Measurements from ENCODE around the gene UVRAG. TPM values are rescaled to one million over a fixed set of nuclear protein-coding genes. Genes with fewer than 3 reads are reported as not detected.

Gene UVRAG
- total RNA-seq, 1 donor from 2014 or later: 20.7 TPM

DNA sequence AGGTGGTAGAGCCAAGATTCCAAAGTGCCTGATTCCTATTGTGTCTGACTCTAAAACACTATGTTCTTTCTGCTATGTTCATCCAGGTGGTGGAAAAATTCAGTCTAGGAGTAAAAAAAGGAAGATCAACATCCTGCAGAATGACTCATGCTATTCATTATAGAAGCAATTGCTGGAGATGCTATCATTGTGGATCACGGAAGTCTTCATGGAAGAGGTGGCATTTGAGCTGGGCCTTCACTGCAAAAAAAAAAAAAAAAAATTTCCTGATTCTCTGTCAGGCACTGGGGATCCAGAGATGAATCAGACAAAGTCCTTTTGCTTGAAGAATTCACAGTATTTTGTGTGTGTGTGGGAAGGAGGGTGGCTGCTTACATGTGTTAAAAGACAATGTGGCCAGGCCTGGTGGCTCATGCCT lies 1.4 kb upstream of the UVRAG start:
- Mint-ChIP-seq H3K4me3 (peak overlapping the region; percentile 95), H3K27ac (peak overlapping the region; percentile 95), H3K4me1 (ENCODE audit: unreplicated experiment) (peaks cover 12% of the 10 kb centered on the region), H3K27me3 (no peaks in the 10 kb centered on the region), H3K9me3 (no peaks in the 10 kb centered on the region), H3K36me3 (no peaks in the 10 kb centered on the region)
- TF ChIP-seq CTCF (conservative IDR thresholded peaks at IDR 0.05): no peak
- no peak for DNase-seq (ENCODE audit: extremely low spot score, unreplicated experiment)

DNA sequence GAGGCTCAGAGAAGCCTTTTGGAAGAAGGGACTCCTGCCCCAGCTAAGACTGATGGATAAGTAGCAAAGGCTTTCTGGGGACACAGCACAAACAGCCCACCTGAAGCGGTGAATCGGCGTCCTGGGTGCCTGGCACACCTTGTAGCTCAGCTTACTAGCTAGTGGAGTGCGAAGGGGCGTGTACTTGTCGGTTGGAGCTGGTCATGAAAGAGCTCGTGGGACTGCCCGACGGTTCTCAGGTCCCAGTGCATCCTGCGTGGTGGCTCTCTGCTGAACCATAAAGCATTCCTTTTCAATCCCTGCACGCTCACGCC lies 690 bp upstream of the UVRAG start:
- no peak for DNase-seq (ENCODE audit: extremely low spot score, unreplicated experiment)
- no peaks in the 10 kb centered on the region for H3K27me3 Mint-ChIP-seq
- peaks cover 16% of the 10 kb centered on the region for H3K4me1 Mint-ChIP-seq (ENCODE audit: unreplicated experiment)
- H3K27ac Mint-ChIP-seq: peak overlapping the region; percentile 95
- no peaks in the 10 kb centered on the region for H3K36me3 Mint-ChIP-seq
- H3K4me3 Mint-ChIP-seq: peak overlapping the region; percentile 95
- no peak for TF ChIP-seq CTCF (conservative IDR thresholded peaks at IDR 0.05)
- H3K9me3 Mint-ChIP-seq: no peaks in the 10 kb centered on the region

DNA sequence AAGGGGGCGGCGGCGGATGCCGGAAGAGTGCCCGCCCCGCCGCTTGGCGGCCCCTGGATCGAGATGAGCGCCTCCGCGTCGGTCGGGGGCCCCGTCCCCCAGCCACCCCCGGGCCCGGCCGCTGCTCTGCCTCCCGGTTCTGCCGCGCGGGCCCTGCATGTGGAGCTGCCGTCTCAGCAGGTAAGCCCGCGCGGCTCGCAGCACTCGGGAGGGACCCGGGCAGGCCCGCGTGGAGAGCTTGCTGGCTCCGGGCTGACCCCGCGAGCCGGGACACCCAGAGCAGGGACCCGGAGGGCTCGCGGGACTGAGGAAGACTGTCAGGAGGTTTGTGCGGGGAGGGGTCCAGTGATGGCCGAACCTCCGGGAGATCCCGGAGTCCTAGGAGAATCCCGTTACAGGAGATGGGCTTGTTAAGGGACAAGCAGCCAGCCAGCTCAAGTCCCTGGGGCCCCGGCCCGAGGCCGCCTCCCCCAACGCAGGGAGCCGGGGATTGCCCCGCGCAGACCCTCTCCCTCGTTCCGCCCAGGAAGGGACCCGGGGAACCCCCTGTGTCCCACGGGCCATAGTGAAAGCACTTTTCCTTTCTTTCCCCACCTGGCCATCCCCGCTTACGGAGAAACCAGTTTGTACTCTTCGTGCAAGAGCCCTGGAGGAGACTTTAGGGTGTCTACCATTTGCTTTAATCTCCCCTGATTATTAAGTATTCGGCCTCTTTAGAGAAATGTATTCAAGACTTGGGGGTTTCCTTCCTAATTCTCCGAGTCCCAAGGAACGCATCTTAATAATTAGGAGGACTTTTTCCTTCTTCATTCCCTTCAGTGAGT lies 547 bp downstream of the UVRAG start:
- Mint-ChIP-seq H3K4me1 (ENCODE audit: unreplicated experiment) (peaks cover 16% of the 10 kb centered on the region), H3K27ac (peak overlapping the region; percentile 95), H3K27me3 (no peaks in the 10 kb centered on the region), H3K9me3 (no peaks in the 10 kb centered on the region), H3K36me3 (no peaks in the 10 kb centered on the region), H3K4me3 (peak overlapping the region; percentile 95)
- no peak for TF ChIP-seq CTCF (conservative IDR thresholded peaks at IDR 0.05)
- DNase-seq (ENCODE audit: extremely low spot score, unreplicated experiment): no peak

- Mint-ChIP-seq H3K36me3 (peaks cover 3% of the 10 kb centered on the region), H3K4me1 (ENCODE audit: unreplicated experiment) (peaks cover 16% of the 10 kb centered on the region), H3K4me3 (no peak overlapping the region), H3K27me3 (no peaks in the 10 kb centered on the region), H3K9me3 (no peaks in the 10 kb centered on the region), H3K27ac (no peak overlapping the region)
- no peak for TF ChIP-seq CTCF (conservative IDR thresholded peaks at IDR 0.05)
- DNase-seq (ENCODE audit: extremely low spot score, unreplicated experiment): no peak
Observed at GRCh38 chr11:75816561-75817239, 1.7 kb downstream of the UVRAG start.

GRCh38 chr11:75820645-75821044 lies 5.6 kb downstream of the UVRAG start:
- Mint-ChIP-seq H3K27me3 (no peaks in the 10 kb centered on the region), H3K36me3 (peaks cover 7% of the 10 kb centered on the region), H3K4me1 (ENCODE audit: unreplicated experiment) (peaks cover 17% of the 10 kb centered on the region), H3K4me3 (no peak overlapping the region), H3K27ac (no peak overlapping the region), H3K9me3 (no peaks in the 10 kb centered on the region)
- no peak for TF ChIP-seq CTCF (conservative IDR thresholded peaks at IDR 0.05)
- no peak for DNase-seq (ENCODE audit: extremely low spot score, unreplicated experiment)
